ENCODE results near the gene DLG2.

DNA sequence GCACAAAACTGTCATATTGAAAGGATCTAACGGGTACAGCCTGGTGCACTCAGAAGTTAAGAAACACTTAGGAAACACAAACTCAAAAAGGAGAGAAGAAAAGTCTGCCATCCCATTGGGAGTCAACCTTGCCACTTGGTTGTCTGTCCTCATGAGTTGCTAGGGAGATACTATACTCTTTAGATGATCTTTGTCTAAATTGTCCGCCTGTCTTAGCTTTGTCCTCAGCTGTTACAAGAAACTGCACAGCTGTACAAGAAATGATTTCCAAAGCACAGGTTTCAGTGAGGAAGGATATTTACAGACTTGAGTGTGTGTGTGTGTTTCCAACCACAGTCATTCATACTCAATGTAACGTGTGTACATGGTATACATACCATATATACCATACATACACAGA lies 2171.8 kb downstream of the DLG2 start:
- TF ChIP-seq, protein P1, sequence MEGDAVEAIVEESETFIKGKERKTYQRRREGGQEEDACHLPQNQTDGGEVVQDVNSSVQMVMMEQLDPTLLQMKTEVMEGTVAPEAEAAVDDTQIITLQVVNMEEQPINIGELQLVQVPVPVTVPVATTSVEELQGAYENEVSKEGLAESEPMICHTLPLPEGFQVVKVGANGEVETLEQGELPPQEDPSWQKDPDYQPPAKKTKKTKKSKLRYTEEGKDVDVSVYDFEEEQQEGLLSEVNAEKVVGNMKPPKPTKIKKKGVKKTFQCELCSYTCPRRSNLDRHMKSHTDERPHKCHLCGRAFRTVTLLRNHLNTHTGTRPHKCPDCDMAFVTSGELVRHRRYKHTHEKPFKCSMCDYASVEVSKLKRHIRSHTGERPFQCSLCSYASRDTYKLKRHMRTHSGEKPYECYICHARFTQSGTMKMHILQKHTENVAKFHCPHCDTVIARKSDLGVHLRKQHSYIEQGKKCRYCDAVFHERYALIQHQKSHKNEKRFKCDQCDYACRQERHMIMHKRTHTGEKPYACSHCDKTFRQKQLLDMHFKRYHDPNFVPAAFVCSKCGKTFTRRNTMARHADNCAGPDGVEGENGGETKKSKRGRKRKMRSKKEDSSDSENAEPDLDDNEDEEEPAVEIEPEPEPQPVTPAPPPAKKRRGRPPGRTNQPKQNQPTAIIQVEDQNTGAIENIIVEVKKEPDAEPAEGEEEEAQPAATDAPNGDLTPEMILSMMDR (IDR thresholded peaks at IDR 0.05) = no peak
- TF ChIP-seq POLR2A (IDR thresholded peaks at IDR 0.05; ENCODE audit: low read depth) (no peak), POLR2AphosphoS5 (IDR thresholded peaks at IDR 0.05) (no peak)
